Stimulated activated naive CD8-positive, alpha-beta T cell treated with anti-CD3 and anti-CD28 coated beads, Interleukin-15, Interleukin-2, amounts not matched to agents 100 ng/mL and 50 ng/mL, for 24 hours (primary cell): ENCODE data around the gene CREB3L2.
"Not testable (repeated sequence)": the region's sequence is repeated elsewhere in the genome, so short reads cannot be mapped to it uniquely, and the experiment has no call there.

Experiments used
- H3K27ac Mint-ChIP-seq: one replicate; pipeline ENCODE4 v1.8.0; 2021; ENCODE audit warnings: mild to moderate bottlenecking, mixed read lengths
- H3K27me3 Mint-ChIP-seq: one replicate; pipeline ENCODE4 v1.8.0; 2021; ENCODE audit warnings: mixed read lengths
- H3K36me3 Mint-ChIP-seq: one replicate; pipeline ENCODE4 v1.8.0; 2021; ENCODE audit warnings: low read depth, mixed read lengths
- H3K4me1 Mint-ChIP-seq: one replicate; pipeline ENCODE4 v1.8.0; 2021; ENCODE audit warnings: low read depth, mixed read lengths
- H3K4me3 Mint-ChIP-seq: one replicate; pipeline ENCODE4 v1.8.0; 2021; ENCODE audit warnings: mild to moderate bottlenecking, mixed read lengths
- H3K9me3 Mint-ChIP-seq: one replicate; pipeline ENCODE4 v1.8.0; 2021; ENCODE audit warnings: mixed read lengths

Gene CREB3L2

DNA sequence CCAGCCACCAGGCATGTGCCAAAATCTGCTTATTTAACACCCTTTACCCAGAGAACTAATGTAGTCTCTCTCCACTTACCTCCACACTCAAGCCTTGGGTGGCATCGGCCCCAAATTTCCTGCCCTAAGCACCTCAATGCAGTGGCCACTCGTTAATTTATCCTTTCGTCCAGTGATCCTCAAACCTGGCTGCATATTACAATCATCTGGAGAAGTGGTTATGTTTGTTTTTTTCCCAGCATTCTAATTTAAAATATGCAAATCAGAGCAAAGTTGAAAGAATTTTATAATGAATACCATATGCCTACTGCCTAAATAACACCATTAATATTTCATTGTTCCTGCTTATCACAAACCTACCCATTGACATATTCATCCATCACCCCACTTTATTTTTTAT, 25.7 kb downstream of the CREB3L2 start:
- Mint-ChIP-seq H3K27ac (no peak overlapping the region), H3K27me3 (no peaks in the 10 kb centered on the region), H3K4me3 (no peak overlapping the region), H3K9me3 (no peaks in the 10 kb centered on the region), H3K4me1 (peaks cover 13% of the 10 kb centered on the region), H3K36me3 (peaks cover 13% of the 10 kb centered on the region)

DNA sequence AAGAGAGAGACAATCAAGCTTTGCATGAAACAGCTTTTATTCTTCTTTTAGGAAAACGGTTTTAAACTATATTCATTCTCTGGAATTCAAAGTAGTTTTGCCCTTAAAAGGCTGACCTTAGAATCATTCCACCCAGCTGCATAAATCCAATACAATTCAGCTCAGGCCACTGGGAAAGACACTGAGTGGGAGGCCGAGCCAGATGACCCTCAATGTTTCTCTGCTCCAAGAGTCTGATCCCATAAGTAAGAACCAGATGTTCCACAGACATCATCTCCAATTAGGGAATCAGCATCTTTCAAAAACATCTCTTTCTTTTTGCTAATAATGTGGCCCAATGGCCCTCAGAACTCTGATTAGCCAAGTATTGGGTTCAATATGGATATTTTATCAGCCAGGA, 26.1 kb downstream of the CREB3L2 start:
- H3K4me1 Mint-ChIP-seq = peaks cover 8% of the 10 kb centered on the region
- H3K36me3 Mint-ChIP-seq = peaks cover 11% of the 10 kb centered on the region
- H3K4me3 Mint-ChIP-seq = no peak overlapping the region
- no peaks in the 10 kb centered on the region for H3K27me3 Mint-ChIP-seq
- no peak overlapping the region for H3K27ac Mint-ChIP-seq
- no peaks in the 10 kb centered on the region for H3K9me3 Mint-ChIP-seq

DNA sequence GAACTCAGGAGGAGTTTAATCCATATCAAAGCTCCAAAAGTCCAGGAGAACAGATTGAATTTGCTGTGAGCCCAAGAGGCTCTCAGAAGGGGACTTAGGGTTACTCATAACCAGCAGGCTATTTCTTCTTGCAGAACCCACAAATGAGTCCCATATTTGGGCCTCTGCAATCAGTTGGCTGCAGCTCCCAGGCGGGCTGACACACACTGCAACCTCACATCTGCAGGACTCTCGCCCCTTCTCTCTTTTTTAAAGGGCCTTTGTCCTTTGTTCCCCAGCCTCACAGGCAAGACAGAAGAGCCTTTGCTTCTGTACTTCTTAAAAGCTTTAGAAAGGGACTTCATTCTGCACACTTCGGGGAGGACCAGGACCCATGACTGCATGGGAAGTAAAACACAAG, 26.7 kb downstream of the CREB3L2 start:
- no peaks in the 10 kb centered on the region for H3K9me3 Mint-ChIP-seq
- H3K4me1 Mint-ChIP-seq = peaks cover 6% of the 10 kb centered on the region
- H3K27me3 Mint-ChIP-seq = no peaks in the 10 kb centered on the region
- H3K27ac Mint-ChIP-seq = no peak overlapping the region
- peaks cover 11% of the 10 kb centered on the region for H3K36me3 Mint-ChIP-seq
- H3K4me3 Mint-ChIP-seq = no peak overlapping the region

DNA sequence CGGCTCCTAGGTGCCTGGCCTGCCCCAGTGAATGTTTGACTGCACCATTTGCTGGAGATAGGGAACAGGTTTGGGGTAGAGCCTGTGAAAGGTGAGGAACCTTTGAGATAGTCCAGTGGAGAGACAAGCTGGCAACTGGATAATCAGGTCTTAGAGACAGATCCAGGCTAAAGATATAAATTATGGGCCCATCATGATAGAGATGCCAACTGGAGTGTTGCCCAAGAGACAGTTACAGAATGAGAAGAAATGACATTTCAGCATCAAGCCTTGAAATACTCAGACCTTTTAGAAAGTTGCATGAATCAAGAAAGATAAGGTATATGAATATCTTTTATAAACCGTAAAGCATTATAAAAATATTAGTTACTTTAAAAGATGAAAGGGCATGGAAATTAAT, 27.1 kb downstream of the CREB3L2 start:
- H3K27ac Mint-ChIP-seq = no peak overlapping the region
- H3K27me3 Mint-ChIP-seq = no peaks in the 10 kb centered on the region
- no peak overlapping the region for H3K4me3 Mint-ChIP-seq
- no peaks in the 10 kb centered on the region for H3K9me3 Mint-ChIP-seq
- peaks cover 5% of the 10 kb centered on the region for H3K4me1 Mint-ChIP-seq
- peaks cover 10% of the 10 kb centered on the region for H3K36me3 Mint-ChIP-seq

DNA sequence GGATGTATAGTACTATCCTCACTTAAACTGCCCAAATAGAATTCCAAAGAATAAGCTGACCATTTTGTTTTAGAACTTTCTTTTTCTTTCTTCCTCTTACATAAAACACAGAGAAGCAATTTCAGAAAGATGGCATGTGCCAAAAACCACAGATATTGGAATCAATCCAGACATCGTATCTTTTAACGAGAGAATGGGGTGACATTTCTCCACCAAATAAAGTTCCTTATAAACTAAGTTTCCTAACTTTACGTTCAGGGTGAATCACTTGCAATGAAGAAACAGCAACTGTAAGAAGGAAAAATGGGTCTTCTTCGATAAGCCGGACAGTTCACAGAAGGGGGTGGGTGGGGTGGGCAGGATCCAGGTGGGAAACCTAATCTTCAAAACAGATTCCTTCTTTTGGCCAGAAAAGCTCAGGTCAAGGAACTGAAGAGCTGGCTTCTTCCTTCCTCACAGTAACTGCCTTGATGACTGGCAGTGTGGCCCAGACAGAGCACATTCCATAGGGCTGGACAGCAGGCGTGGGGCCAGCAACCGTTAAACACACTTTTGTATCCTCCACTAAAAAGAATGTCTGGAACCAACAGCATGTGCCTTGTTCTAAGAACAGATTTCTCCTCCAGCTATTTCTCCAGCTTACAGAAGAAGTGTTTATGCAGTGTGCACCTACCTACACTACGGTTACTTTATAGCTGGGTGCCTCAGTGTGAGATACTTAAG, 31.5 kb downstream of the CREB3L2 start:
- Mint-ChIP-seq H3K36me3 (peaks cover 17% of the 10 kb centered on the region), H3K27me3 (no peaks in the 10 kb centered on the region), H3K4me3 (no peak overlapping the region), H3K27ac (no peak overlapping the region), H3K9me3 (no peaks in the 10 kb centered on the region), H3K4me1 (peaks cover 16% of the 10 kb centered on the region)

DNA sequence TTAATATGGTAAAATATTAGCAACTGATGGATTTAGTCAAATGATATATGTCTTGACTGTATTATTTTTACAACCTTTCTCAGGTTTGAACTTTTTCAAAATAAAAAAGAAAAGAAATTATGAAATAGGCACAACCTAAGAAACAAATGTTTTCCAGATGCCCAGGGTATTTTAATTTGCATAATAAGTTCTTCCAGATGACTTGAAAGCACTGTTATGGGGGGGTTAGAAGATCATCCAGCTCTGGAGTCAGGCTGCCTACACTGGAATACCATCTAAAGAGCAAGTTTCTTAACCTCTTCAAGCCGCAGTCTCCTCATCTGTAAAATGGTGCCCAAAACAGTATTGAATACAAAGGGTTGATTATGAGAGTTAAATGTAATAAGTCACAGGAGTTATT, 32.1 kb downstream of the CREB3L2 start:
- Mint-ChIP-seq H3K27ac (no peak overlapping the region), H3K9me3 (no peaks in the 10 kb centered on the region), H3K4me3 (no peak overlapping the region), H3K4me1 (peaks cover 16% of the 10 kb centered on the region), H3K27me3 (no peaks in the 10 kb centered on the region), H3K36me3 (peaks cover 17% of the 10 kb centered on the region)

DNA sequence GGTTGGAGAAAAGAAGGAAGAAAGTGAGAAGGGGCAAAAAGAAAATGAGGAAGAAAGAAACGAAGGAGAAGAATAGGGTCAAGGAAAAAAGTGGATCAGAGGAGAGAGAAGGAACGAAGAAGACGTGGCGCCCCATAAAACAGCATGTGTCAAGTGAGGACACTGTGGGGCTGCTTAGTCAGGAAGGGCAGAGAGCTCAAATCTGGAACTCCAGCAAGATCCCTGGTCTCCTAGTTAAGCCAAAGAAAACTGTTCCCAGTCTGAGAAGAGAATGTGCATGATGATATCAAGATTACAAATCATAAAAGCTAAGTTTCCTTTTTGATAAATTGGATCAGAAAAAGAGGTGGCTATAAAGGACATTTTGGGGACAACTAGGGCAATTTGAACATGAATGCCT, 33.0 kb downstream of the CREB3L2 start:
- peaks cover 17% of the 10 kb centered on the region for H3K36me3 Mint-ChIP-seq
- no peaks in the 10 kb centered on the region for H3K27me3 Mint-ChIP-seq

DNA sequence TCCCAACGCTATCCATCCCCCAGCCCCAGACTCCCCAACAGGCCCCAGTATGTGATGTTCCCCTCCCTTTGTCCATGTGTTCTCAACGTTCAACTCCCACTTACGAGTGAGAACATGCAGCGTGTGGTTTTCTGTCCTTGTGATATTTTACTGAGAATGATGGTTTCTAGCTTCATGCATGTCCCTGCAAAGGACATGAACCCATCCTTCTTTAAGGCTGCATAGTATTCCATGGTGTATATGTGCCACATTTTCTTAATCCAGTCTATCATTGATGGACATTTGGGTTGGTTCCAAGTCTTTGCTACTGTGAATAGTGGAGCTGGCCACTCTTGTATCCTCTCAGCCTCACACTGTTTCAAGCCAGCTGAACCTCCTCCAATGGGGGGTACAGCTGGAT, 33.5 kb downstream of the CREB3L2 start:
- not testable (repeated sequence) for H3K27ac Mint-ChIP-seq, H3K27me3 Mint-ChIP-seq, H3K4me3 Mint-ChIP-seq, H3K9me3 Mint-ChIP-seq
- peaks cover 16% of the 10 kb centered on the region for H3K4me1 Mint-ChIP-seq
- H3K36me3 Mint-ChIP-seq = peaks cover 15% of the 10 kb centered on the region

More for the DNA sequence above, 33.0 kb downstream of the CREB3L2 start:
- Mint-ChIP-seq H3K9me3 (no peaks in the 10 kb centered on the region), H3K27ac (no peak overlapping the region), H3K4me1 (peaks cover 16% of the 10 kb centered on the region), H3K4me3 (no peak overlapping the region)

DNA sequence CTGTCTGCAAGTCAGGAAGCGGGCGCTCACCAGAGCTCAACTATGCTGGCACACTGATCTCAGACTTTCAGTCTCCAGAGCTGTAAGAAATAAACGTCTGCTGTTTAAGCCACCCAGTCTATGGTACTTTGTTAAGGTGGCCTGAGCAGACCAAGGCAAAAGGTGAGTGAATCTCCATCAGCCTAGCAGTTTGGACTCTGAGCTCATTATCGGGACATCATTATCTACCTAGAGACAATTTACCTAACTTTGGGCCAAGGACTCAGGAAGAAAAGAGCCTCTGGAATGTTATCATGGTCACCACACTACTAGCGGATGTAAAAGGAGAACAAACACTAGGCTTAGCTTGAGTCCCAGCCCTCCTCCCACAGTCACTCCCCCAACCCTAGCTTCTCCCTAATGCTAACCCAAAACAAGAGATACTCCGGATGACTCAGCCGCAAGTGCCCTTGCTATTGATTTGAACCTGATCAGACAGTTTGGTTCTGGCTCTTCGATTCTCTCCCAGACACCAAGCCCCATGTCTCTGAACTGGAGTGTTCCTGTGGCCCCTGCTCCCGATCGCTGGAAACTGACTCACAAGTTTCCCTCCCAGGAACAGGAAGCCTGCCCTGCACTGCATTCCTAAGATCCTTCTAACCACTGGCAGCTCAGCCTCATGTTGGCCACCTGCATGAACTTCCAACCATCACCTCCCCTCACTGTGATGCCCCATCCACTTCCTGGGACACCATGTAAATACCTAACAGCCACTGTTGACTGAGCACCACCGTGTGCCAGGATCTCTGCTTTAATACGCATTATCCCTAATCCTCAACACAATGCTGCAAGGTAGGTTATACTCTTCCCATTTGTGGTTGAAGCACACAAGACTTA, 34.5 kb downstream of the CREB3L2 start:
- Mint-ChIP-seq H3K4me1 (peaks cover 18% of the 10 kb centered on the region), H3K27ac (no peak overlapping the region)

DNA sequence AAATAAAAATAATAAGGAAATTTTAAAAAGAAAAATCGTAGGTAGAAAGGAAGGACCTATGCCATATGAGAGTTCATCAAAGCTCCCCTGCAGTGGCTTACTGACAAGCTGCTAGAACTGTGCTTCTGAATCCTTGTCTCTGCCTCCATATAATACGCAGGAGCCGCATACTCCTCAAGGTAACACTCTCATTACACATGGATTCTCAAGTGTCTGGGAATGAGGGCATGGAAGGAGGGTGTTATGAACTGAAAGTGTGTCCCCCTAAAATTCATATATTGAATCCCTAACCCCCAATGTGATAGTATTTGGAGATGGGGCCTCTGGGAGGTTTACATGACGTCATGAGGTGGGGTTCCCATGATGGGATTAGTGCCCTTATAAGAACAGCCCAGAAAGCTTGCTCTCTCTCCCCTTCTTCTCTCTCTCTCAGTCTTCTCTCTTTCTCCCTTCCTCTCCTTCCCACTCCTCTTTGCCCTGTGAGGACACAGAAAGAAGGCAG, 35.2 kb downstream of the CREB3L2 start:
- H3K4me3 Mint-ChIP-seq = no peak overlapping the region
- H3K27ac Mint-ChIP-seq = no peak overlapping the region
- H3K27me3 Mint-ChIP-seq = no peaks in the 10 kb centered on the region
- H3K9me3 Mint-ChIP-seq = no peaks in the 10 kb centered on the region
- H3K36me3 Mint-ChIP-seq = peaks cover 17% of the 10 kb centered on the region
- H3K4me1 Mint-ChIP-seq = peaks cover 24% of the 10 kb centered on the region

More for the DNA sequence above, 34.5 kb downstream of the CREB3L2 start:
- peaks cover 17% of the 10 kb centered on the region for H3K36me3 Mint-ChIP-seq
- H3K4me3 Mint-ChIP-seq = no peak overlapping the region
- H3K9me3 Mint-ChIP-seq = no peaks in the 10 kb centered on the region
- no peaks in the 10 kb centered on the region for H3K27me3 Mint-ChIP-seq

DNA sequence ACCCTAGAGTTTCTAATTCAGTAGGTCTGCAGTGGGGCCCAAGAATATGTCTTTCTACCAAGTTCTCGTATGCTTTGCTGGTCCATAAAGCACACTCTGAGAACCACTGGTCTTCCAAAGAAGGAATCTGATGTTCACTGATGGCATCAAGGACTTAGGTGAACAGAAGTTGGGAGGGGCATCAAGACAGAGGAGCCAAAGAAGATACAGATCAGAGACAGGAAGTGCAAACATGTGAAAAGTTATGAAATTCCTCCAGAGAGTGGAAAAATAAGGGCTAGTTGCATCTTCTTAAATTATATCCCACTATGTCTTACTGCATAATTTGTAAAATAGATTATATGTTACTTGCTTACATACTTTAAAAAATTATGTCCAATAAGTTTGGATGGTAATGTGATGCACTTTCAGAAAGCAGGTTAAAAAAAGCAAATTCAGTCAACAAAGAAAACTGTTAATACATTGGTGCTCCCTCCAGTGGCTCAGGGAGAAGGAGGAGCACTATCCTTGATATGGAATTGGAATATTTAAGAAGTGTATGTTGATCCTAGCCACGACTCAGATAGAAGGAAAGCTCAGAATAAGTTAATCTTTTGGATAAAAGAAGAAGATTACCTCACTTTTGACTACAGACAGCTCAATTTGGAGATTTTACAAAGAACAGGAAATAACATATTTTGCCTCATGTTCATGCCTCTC, 35.8 kb downstream of the CREB3L2 start:
- Mint-ChIP-seq H3K4me3 (no peak overlapping the region), H3K27me3 (no peaks in the 10 kb centered on the region), H3K36me3 (peaks cover 17% of the 10 kb centered on the region), H3K27ac (no peak overlapping the region), H3K4me1 (peaks cover 30% of the 10 kb centered on the region), H3K9me3 (no peaks in the 10 kb centered on the region)

DNA sequence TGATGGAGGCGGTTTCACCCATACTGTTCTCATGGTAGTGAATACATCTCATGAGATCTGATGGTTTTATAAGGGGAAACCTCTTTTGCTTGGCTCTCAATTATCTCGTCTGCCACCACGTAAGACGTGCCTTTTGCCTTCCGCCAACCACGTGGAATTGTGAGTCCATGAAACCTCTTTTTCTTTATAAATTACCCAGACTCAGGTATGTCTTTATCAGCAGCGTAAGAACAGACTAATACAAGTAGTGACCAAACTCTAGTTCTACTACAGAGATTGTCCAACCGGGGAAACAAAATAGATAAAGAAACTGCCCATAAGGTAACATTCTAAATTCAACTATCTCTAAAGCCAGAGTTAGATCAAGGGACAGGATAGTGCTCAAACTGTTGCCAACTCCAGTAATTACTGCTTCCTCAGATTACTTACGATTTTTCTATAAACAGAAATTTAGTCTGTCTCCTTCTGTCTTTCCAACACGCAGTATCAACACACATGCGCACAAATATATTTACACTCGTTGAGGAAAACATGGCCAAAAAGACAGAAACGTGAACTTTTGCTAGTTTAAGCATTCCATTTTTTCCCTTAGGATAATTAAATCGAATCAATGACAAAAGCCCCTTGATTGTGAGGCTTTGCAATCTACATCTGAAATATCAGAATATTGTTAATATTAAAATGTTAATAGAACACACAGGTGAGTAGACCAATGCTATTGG, 36.9 kb downstream of the CREB3L2 start:
- peaks cover 17% of the 10 kb centered on the region for H3K36me3 Mint-ChIP-seq
- H3K4me1 Mint-ChIP-seq = peaks cover 36% of the 10 kb centered on the region
- no peaks in the 10 kb centered on the region for H3K9me3 Mint-ChIP-seq
- H3K27me3 Mint-ChIP-seq = no peaks in the 10 kb centered on the region
- H3K27ac Mint-ChIP-seq = no peak overlapping the region
- no peak overlapping the region for H3K4me3 Mint-ChIP-seq

DNA sequence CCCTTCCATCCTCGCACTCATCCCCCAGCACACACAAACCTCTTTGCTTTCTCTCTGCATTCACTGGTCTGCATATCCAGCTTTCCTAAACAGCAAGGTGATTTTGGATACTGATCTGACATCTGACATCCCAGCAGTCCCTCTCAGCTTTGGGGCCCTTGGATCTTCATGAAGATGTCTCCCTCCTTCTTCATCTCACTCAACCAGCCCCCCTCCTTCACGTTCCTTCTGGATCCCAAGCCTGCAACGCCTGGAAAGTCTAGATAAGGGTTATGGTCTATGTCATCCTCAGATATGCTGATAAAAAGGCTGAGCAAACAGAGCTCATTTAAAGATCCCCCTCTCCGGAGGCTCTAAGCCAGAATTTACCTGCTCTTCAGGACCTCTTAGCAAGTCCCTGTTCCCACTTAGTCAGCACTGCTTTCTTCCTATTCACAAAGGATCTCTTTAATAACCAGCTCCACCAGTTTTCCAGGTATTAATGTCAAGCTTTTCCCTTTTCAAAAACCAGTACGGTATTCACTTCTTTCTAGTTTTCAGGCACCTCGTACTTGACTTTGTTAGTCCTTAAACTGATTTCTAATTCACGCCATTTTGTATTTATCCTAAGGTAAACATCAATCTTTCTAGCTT, 38.9 kb downstream of the CREB3L2 start:
- Mint-ChIP-seq H3K4me3 (no peak overlapping the region), H3K9me3 (no peaks in the 10 kb centered on the region), H3K36me3 (peaks cover 20% of the 10 kb centered on the region), H3K27me3 (no peaks in the 10 kb centered on the region), H3K27ac (no peak overlapping the region), H3K4me1 (peaks cover 32% of the 10 kb centered on the region)

DNA sequence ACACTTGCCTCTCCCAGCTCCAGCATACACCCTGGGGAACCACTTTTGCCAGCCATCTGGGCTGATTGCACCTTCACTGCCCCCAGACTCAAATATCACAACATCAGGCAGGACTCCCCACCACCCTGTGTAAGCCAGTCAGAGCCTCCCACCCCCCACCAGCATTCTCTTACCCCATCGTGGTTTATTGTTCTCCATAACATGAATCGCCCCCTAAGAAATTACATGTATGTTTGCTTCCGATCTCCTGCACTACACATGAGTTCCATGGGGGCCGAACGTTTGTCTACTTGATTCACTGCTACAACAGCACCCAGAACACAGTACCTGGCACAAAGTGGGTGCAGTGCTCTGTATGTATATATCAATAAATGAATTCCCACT, 39.4 kb downstream of the CREB3L2 start:
- Mint-ChIP-seq H3K9me3 (no peaks in the 10 kb centered on the region), H3K4me1 (peaks cover 26% of the 10 kb centered on the region), H3K27me3 (no peaks in the 10 kb centered on the region), H3K4me3 (no peak overlapping the region), H3K36me3 (peaks cover 22% of the 10 kb centered on the region), H3K27ac (no peak overlapping the region)
